AG09319 (cell line): ENCODE measurements around the gene PSMA3.

Experiments
- DNase-seq: peaks from one replicate; pipeline ENCODE4 v3.0.0-alpha.2; 2010; ENCODE audit warnings: low read depth; ENCODE audit errors: extremely low read depth
- CTCF ChIP-seq: IDR thresholded peaks from 2 replicates; pipeline ENCODE4 v1.5.1; 2011; ENCODE audit warnings: low read depth, mild to moderate bottlenecking, inconsistent platforms, low read length, moderate library complexity

Gene PSMA3

GRCh38 chr14:58281969-58282368 is 37.3 kb downstream of the PSMA3 start:
- DNase-seq, result no peak
- no peak for TF ChIP-seq CTCF

GRCh38 chr14:58282925-58283593 is 38.4 kb downstream of the PSMA3 start:
- no peak for DNase-seq
- TF ChIP-seq CTCF, result no peak

GRCh38 chr14:58283730-58284129 is 39.1 kb downstream of the PSMA3 start:
- no peak for DNase-seq
- TF ChIP-seq CTCF, result no peak

GRCh38 chr14:58285132-58285531 is 40.5 kb downstream of the PSMA3 start:
- DNase-seq, result no peak
- TF ChIP-seq CTCF, result no peak

- no peak for DNase-seq
- TF ChIP-seq CTCF, result no peak
These were observed 43.0 kb downstream of the PSMA3 start for GRCh38 chr14:58287607-58288042.

GRCh38 chr14:58288106-58288792 is 43.6 kb downstream of the PSMA3 start:
- peak; percentile 12 for DNase-seq
- TF ChIP-seq CTCF, result no peak

- no peak for DNase-seq
- TF ChIP-seq CTCF, result no peak
These were observed 47.0 kb downstream of the PSMA3 start for GRCh38 chr14:58291646-58292045.
